ENCODE data around the gene KIF11. TPM values are rescaled to one million over a fixed set of nuclear protein-coding genes. Genes with fewer than 3 reads are reported as not detected.

The KIF11 gene
- total and polyA plus RNA-seq, 2 of the 4 experiments (the other 2 are of a cell fraction), result 8.8 to 18.3 TPM

DNA sequence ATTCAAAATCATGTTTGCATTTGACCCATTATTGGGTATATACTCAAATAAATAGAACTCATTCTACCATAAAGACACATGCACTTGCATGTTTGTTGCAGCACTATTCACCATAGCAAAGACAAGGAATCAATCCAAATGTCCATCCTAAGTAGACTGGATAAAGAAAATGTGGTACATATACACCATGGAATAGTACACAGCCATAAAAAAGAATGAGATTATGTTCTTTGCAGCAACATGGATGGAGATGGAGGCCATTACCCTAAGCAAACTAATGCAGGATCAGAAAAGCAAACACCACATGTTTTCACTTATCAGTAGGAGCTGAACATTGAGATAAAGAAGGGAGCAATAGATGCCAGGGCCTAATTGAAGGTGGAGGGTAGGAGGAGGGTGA is 84.8 kb downstream of the KIF11 start:
- ATAC-seq (ENCODE audit: low read depth), result no peak

More for the DNA sequence above, 84.8 kb downstream of the KIF11 start:
- H2AK5ac ChIP-seq (ENCODE audit: low read depth, low read length), result no peak overlapping the region
- no peak for TF ChIP-seq POLR2A (IDR thresholded peaks at IDR 0.05; ENCODE audit: low read depth, low read length)
- no peak for TF ChIP-seq SMC3 (IDR thresholded peaks at IDR 0.05; ENCODE audit: low read depth, low read length)
- TF ChIP-seq MAFK (IDR thresholded peaks at IDR 0.05; ENCODE audit: low read depth, low read length), result no peak
- no peak for TF ChIP-seq RAD21 (IDR thresholded peaks at IDR 0.05; ENCODE audit: low read length)
- TF ChIP-seq MAZ (IDR thresholded peaks at IDR 0.05; ENCODE audit: borderline replicate concordance, low read depth, low read length), result no peak
- TF ChIP-seq, protein P1, sequence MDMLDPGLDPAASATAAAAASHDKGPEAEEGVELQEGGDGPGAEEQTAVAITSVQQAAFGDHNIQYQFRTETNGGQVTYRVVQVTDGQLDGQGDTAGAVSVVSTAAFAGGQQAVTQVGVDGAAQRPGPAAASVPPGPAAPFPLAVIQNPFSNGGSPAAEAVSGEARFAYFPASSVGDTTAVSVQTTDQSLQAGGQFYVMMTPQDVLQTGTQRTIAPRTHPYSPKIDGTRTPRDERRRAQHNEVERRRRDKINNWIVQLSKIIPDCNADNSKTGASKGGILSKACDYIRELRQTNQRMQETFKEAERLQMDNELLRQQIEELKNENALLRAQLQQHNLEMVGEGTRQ (IDR thresholded peaks at IDR 0.05; ENCODE audit: low read depth, low read length), result no peak
- TF ChIP-seq, protein P2, sequence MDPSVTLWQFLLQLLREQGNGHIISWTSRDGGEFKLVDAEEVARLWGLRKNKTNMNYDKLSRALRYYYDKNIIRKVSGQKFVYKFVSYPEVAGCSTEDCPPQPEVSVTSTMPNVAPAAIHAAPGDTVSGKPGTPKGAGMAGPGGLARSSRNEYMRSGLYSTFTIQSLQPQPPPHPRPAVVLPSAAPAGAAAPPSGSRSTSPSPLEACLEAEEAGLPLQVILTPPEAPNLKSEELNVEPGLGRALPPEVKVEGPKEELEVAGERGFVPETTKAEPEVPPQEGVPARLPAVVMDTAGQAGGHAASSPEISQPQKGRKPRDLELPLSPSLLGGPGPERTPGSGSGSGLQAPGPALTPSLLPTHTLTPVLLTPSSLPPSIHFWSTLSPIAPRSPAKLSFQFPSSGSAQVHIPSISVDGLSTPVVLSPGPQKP (IDR thresholded peaks at IDR 0.05; ENCODE audit: borderline replicate concordance, low read depth, low read length), result no peak
- no peak for TF ChIP-seq RCOR1 (IDR thresholded peaks at IDR 0.05; ENCODE audit: insufficient replicate concordance, low read length)
- no peak for TF ChIP-seq NFE2L2 (IDR thresholded peaks at IDR 0.05; ENCODE audit: low read depth, low read length)
- H3K79me1 ChIP-seq (ENCODE audit: low read depth in 1 of 2, low read length in 2 of 2), result no peaks in the 10 kb centered on the region
- no peaks in the 10 kb centered on the region for H3K9me1 ChIP-seq (ENCODE audit: insufficient read depth, low read length)
- no peak overlapping the region for H3K9ac ChIP-seq (ENCODE audit: low read depth, low read length)
- no peak overlapping the region for H3K4ac ChIP-seq (ENCODE audit: low read depth, low read length)
- H3K56ac ChIP-seq (ENCODE audit: extremely low read depth, insufficient read depth, low read length), result no peak overlapping the region
- H3K27me3 ChIP-seq (ENCODE audit: control insufficient read depth, insufficient read depth, low read length), result no peaks in the 10 kb centered on the region
- H3K27ac ChIP-seq (ENCODE audit: insufficient read depth, low read length), result no peak overlapping the region
- H2AFZ ChIP-seq (replicated peaks; ENCODE audit: low read length, poor library complexity), result no peak overlapping the region
- no peak overlapping the region for H2BK15ac ChIP-seq (ENCODE audit: low read depth, low read length)
- CTCF ChIA-PET, result no interaction called here
- no peaks in the 10 kb centered on the region for H3K36me3 ChIP-seq (ENCODE audit: control insufficient read depth, insufficient read depth, low read length)
- H2AK9ac ChIP-seq (replicated peaks; ENCODE audit: low read depth, low read length, poor library complexity), result no peak overlapping the region
- H2BK120ac ChIP-seq (ENCODE audit: low read depth, low read length), result no peak overlapping the region
- no peak overlapping the region for H4K8ac ChIP-seq (ENCODE audit: low read depth in 2 of 2, low read length in 2 of 2)
- H3K18ac ChIP-seq (ENCODE audit: low read depth, low read length), result no peak overlapping the region
- BruUV-seq (replicated peaks), result no TSS peak
- in situ Hi-C loops (cut with MboI; ENCODE audit: low sequenced_read_pairs) (no loop called here), dilution Hi-C loops (cut with HindIII; ENCODE audit: low sequenced_read_pairs, unreplicated experiment) (no loop called here), intact Hi-C loops (cut with micrococcal nuclease) (no loop called here)
- H3K14ac ChIP-seq (replicated peaks; ENCODE audit: low read depth, low read length), result no peak overlapping the region
- H4K91ac ChIP-seq (ENCODE audit: insufficient read depth, low read depth, low read length), result no peak overlapping the region
- H3K4me2 ChIP-seq (ENCODE audit: low read depth, low read length), result no peak overlapping the region
- no peaks in the 10 kb centered on the region for H3K4me1 ChIP-seq (ENCODE audit: control insufficient read depth, insufficient read depth, low read length)
- no peak overlapping the region for H3K4me3 ChIP-seq (ENCODE audit: insufficient read depth, low read depth, low read length)
- no peak overlapping the region for H3K23ac ChIP-seq (ENCODE audit: low read depth, low read length)
- no peak for DNase-seq
- H3K9me3 ChIP-seq (ENCODE audit: control insufficient read depth, insufficient read depth, low read length), result no peaks in the 10 kb centered on the region
- no peaks in the 10 kb centered on the region for H4K20me1 ChIP-seq (ENCODE audit: insufficient read depth, low read length)
- POLR2A ChIA-PET (ENCODE audit: unreplicated experiment), result no interaction called here
- no peak overlapping the region for H4K5ac ChIP-seq (ENCODE audit: low read depth, low read length)
- H2BK5ac ChIP-seq (ENCODE audit: low read depth, low read length, poor library complexity, severe bottlenecking), result no peak overlapping the region
- no peak overlapping the region for H2BK20ac ChIP-seq (ENCODE audit: low read depth, low read length)
